ENCODE measurements around the gene CIAO2A.

DNA sequence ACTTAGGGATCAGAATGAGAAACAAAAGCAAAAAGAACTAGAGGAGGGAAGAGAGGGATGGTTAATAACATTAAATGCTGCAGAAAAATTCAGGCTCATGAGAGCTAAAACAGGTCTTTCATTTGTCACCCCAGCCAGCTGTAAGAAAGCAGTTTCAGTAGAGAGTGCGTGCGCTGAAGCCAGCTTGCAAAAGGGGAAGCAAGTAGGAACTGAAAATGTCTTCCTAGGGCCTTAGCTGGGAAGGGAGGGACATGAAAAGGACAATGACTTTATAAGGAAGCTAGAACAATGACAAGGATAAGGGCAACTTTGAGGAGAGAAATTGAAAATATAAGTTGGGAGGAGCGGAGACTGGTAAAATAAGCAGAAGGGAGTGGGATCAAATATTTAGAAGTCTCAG is 3.1 kb downstream of the CIAO2A start:
- TF ChIP-seq, protein P1, sequence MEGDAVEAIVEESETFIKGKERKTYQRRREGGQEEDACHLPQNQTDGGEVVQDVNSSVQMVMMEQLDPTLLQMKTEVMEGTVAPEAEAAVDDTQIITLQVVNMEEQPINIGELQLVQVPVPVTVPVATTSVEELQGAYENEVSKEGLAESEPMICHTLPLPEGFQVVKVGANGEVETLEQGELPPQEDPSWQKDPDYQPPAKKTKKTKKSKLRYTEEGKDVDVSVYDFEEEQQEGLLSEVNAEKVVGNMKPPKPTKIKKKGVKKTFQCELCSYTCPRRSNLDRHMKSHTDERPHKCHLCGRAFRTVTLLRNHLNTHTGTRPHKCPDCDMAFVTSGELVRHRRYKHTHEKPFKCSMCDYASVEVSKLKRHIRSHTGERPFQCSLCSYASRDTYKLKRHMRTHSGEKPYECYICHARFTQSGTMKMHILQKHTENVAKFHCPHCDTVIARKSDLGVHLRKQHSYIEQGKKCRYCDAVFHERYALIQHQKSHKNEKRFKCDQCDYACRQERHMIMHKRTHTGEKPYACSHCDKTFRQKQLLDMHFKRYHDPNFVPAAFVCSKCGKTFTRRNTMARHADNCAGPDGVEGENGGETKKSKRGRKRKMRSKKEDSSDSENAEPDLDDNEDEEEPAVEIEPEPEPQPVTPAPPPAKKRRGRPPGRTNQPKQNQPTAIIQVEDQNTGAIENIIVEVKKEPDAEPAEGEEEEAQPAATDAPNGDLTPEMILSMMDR (conservative IDR thresholded peaks at IDR 0.05; ENCODE audit: low read length), result no peak
- no peak for TF ChIP-seq EZH2phosphoT487 (IDR thresholded peaks at IDR 0.05; ENCODE audit: borderline replicate concordance, low read depth, low read length)
